GM12865 (cell line): ENCODE measurements around the gene UBQLN1.
"Not testable (repeated sequence)": the region's sequence is repeated elsewhere in the genome, so short reads cannot be mapped to it uniquely, and the experiment has no call there.

Source experiments
- DNase-seq: peaks from one replicate; pipeline ENCODE4 v3.0.0; 2010; ENCODE audit warnings: low read depth
- H3K4me3 ChIP-seq: 2 replicates; pipeline ENCODE4 v1.5.1; 2011; ENCODE audit warnings: mild to moderate bottlenecking, low read depth, low read length, control low read depth
- CTCF ChIP-seq: IDR thresholded peaks from 2 replicates; pipeline ENCODE4 v1.5.1; 2011; ENCODE audit warnings: low read length, control low read depth, low read depth, inconsistent platforms; ENCODE audit not compliant: insufficient read depth; ENCODE audit errors: missing control alignments

Gene UBQLN1

GRCh38 chr9:83707768-83708514, at the start of gene UBQLN1:
UBQLN1 (minus strand) TSS chr9:83707958; CDS start chr9:83707679, 279 bp downstream.
- TF ChIP-seq CTCF, result no peak
- H3K4me3 ChIP-seq, result peak within 1 kb of the TSS; percentile 72
- DNase-seq, result peak; percentile 96

GRCh38 chr9:83754383-83754977, 46.7 kb upstream of the UBQLN1 start:
- TF ChIP-seq CTCF, result no peak
- H3K4me3 ChIP-seq, result no peak overlapping the region
- DNase-seq, result peak; percentile 23

DNA sequence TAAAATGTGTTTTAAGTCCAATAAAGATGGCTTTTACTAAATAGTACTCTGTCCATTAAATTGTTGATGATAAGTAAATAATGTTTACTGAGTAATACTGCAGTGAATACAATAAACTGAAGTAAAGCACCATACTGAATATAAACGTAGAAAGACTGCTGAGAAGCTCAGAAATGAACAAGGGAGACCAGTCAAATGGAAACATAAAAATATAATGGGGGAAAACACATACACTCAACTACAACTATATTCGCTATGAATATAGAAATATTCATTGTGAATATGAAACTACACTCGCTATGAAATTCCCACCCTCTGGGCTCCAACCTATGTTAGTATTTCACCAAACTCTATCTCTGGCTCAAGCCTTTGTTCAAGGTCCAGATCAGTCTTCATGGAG, 41.9 kb upstream of the UBQLN1 start:
- no peak overlapping the region for H3K4me3 ChIP-seq
- TF ChIP-seq CTCF, result no peak
- DNase-seq, result peak; percentile 3

DNA sequence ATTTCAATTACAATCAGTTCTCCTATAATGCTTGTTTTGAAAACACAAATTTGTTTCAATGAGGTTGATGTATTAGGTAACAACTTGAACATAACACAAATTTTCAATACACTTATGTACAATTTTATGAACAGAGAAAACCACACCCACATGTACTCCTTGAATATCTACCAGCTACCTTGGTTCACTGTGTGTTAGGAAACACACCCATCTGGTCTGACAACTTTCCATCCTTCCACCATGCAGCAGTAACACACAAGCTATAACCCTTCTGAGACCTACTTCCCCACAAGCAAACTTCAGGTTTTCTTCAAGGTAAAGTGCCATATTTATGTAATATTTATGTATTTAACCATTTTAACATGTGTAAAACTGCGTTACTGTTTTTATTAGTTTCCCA, 36.4 kb upstream of the UBQLN1 start:
- TF ChIP-seq CTCF, result no peak
- no peak for DNase-seq
- no peak overlapping the region for H3K4me3 ChIP-seq

- DNase-seq, result no peak
- no peak overlapping the region for H3K4me3 ChIP-seq
- no peak for TF ChIP-seq CTCF
Observed at GRCh38 chr9:83733739-83734138, 26.0 kb upstream of the UBQLN1 start.

DNA sequence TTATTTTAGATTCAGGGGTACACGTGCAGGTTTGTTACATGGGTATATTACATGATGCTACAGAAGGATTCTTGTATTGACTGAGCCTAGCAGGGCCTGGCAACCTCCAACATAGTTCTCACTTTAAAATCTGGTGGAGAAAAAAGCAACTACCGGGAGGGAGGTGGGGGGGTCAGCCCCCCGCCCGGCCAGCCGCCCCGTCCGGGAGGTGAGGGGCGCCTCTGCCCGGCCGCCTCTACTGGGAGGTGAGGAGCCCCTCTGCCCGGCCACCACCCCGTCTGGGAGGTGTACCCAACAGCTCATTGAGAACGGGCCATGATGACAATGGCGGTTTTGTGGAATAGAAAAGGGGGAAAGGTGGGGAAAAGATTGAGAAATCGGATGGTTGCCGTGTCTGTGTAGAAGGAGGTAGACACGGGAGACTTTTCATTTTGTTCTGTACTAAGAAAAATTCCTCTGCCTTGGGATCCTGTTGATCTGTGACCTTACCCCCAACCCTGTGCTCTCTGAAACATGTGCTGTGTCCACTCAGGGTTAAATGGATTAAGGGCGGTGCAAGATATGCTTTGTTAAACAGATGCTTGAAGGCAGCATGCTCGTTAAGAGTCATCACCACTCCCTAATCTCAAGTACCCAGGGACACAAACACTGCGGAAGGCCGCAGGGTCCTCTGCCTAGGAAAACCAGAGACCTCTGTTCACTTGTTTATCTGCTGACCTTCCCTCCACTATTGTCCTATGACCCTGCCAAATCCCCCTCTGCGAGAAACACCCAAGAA, 21.0 kb upstream of the UBQLN1 start:
- H3K4me3 ChIP-seq, DNase-seq: not testable (repeated sequence)

- DNase-seq, result no peak
- no peak overlapping the region for H3K4me3 ChIP-seq
- no peak for TF ChIP-seq CTCF
Observed at GRCh38 chr9:83724436-83724835, 16.7 kb upstream of the UBQLN1 start.
